Renal cortical epithelial cell (primary cell): ENCODE results near the gene SLC35F6. TPM values are rescaled to one million over a fixed set of nuclear protein-coding genes. Genes with fewer than 3 reads are reported as not detected.

Experiments
- DNase-seq: peaks from one replicate; pipeline ENCODE4 v3.0.0-alpha.2; 2011; ENCODE audit warnings: low read depth
- total RNA-seq: library from RNA; depleted of rRNA; stranded (reverse); fragments of >200 nt; gene quantifications from 2 replicates; pipeline ENCODE4 v1.2.3, GENCODE V29; 2014

SLC35F6 gene, protein sequence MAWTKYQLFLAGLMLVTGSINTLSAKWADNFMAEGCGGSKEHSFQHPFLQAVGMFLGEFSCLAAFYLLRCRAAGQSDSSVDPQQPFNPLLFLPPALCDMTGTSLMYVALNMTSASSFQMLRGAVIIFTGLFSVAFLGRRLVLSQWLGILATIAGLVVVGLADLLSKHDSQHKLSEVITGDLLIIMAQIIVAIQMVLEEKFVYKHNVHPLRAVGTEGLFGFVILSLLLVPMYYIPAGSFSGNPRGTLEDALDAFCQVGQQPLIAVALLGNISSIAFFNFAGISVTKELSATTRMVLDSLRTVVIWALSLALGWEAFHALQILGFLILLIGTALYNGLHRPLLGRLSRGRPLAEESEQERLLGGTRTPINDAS
- total RNA-seq: 41.3 and 62.2 TPM in 2 replicates

DNA sequence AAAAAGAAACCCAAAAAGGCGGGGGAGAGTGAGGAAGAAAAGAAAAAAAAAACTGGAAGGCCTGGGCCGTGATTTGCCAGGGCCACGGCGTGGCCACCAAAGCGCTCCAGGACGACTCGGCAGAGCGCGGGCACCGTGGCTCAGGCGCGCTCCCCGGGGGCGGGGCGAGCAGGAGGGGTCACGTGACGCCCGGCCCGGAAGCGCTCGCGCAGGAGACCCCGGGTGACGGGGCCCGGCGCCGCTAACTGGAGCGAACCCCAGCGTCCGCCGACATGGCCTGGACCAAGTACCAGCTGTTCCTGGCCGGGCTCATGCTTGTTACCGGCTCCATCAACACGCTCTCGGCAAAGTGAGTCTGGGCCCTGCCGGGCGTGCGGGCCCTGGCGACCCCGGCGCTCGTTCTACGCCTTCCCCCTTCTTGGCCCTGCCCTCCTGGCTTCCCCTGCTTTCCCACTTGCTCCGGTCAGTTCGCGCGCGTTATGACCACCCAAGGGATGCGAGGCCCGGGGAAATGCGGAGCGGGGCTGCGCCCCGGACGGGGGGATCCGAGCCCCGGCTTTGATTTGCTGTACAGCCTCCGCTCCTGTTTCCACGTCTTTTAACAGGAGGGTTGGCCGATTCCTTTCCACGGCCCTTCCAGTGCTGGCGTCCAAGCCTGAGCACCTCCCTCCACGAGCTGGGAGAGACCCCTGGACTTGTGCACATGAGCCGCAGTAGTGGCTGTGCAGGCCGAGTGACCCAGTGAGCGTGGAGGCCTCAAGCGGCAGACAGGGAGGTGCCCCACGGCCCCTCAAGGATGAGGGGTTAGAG, at the start of gene SLC35F6:
TSS of gene SLC35F6 (plus strand) at position 207 of the 810 bp plus-strand sequence. CDS start at position 273, 66 bp downstream.
- DNase-seq: no peak

DNA sequence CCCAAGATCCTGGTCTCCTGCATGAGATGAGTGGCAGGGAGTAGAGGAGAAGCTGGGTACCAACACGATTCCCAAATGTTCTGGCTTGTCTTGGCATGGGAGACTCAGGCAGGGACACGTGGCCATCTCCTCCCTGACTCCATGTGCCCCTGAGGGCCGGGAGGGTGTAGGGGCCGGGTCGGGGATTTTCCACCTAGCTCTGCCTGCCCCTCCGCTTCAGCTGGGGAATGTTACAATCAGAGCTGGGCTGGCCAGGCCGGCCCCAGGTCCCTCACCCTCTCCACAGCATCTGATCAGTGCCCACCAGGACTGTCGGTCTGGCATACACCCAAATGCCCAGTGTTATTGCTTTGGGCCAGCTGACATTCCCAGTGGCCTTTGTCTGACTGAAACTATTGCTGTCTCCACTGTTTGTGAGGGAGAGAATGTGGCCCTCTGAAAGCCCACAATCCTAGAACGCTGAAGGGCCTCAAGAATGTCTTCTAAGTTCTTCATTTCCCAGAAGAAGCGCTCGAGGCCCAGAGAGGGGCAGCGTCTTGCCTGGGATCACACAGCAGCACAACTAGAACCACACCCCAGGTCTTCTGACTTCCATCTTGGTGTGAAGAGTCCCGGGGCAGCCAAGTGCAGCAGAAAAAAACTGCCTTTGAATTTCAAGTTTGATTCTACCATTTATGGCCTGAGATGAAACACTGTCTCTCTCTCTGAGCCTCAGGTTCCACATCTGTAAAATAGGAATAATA, 48.4 kb upstream of the SLC35F6 start:
- no peak for DNase-seq

DNA sequence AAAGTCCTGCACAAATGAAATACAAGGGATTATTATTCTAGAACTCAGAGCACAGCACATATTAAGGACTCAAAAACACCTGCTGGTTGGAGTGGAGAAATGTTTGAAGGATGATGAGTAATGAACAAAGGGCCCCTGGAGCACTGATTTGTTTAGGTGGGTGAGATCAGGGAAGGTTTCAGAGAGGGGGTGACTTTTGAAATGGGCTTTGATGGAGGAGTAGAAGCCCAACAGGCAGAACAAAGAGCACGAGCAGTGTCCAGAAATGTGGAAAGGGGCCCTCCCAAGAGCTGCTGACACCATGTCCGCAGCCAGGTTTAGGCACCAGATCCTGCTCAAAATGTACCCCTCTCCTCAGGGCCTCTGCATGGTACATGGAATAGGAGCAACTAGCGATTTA, 47.7 kb upstream of the SLC35F6 start:
- no peak for DNase-seq

DNA sequence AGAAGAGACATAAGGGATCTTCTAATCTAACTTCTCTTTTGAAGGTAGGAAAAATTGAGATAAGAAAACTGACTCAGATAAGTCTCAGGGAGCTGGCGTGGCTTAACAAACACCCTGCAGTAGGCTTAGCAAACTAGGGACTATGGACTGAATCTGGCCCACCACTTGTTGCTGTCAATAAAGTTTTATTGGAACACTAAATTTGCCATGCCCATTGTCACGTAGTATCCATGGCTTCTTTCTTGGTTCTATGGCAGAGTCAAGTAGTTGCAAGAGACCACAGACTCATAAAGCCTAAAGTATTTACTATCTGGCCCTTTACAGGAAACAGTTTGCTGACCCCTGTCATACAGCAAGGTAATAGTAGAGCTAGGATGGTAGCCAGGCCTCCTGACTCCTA, 47.3 kb upstream of the SLC35F6 start:
- DNase-seq: no peak

DNA sequence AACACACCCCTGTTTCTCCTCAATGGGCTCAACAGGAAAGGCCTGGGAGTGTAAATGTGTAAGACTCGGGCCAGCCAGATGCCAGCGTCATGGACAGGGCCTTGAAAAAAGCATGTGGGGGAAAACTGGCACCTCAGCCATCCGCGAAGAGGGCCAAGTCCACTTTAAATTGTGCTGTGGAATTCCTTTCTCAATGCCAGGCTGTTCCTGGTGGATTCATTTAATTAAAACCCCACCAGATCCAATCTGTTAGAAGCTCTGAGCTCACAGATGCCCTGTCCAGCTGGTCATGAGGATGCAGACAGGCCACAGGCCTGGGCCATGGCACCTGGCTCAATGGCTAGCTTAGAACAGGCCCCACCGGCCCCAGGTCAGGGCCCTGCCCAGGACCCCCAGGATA, 46.7 kb upstream of the SLC35F6 start:
- DNase-seq: peak; percentile 31

DNA sequence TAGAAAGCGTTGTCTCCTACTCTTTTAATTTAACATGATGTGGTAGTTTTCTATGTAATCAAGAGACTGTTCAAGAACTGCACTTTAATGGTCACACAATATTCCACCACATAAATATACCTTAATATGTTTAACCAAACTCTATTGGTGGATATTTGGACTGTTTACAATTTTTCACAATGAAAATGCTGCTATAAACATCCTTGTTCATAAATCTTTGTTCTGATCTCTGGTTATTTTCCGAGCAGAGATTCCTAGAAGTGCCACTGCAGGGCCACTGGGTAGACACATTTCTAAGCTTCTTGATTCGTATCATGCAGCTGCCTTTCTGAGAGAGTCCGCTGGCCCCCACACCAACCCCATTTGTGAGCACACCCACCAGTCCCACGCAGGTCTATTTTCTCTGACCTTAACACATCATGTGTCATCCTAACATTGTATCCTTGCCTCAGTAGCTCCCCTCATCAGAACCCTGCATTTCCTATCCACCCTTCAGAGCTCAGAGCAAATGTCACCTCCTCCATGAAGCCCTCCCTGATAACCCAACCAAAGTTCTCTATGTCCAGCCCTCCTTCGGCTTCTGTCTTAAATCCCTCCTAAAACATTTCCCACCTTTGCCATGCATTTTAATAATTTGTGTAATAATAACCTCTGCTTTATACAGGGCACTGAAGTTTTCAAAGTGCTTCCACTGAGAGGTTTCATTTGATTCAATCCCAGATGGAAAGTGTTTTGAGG, 45.0 kb upstream of the SLC35F6 start:
- no peak for DNase-seq

DNA sequence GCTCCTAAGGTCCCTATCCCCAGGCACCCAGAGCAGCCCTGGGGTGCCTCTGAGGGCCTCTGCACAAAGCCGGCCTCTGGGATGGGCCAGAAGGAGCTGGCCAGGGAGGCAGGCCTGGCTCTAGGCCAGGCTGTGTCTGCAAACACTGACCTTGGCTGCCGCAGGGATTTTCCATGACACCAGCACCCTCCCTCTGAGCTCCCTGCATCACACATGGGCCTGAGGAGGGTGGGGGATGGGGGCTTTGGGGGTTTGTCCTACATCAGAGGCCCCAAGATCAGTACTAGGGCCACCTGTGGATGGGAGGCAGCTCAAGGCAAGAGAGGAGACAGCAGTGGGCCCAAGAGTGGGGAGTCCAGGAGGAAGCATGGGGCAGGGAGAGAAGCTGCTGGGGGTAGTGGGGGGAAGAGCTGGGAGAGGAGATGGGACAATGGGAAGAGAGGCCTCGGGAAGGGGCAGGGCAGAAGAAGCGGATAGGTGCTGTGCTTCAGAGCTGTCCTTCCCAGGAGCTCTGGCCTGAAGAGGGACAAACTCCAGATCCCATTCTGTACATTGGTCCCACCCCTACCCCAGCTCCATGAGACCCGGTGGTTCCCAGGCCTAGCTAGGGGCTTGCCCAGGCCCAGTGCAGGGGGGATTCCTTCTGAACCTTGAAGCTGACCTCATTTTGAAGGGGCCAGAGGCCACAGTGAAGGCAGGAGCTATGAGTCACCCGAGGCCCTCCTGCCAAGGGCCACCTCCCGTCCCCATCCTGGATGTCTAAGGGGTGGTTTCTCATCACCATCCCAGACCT, 43.6 kb upstream of the SLC35F6 start:
- peak; percentile 83 for DNase-seq

DNA sequence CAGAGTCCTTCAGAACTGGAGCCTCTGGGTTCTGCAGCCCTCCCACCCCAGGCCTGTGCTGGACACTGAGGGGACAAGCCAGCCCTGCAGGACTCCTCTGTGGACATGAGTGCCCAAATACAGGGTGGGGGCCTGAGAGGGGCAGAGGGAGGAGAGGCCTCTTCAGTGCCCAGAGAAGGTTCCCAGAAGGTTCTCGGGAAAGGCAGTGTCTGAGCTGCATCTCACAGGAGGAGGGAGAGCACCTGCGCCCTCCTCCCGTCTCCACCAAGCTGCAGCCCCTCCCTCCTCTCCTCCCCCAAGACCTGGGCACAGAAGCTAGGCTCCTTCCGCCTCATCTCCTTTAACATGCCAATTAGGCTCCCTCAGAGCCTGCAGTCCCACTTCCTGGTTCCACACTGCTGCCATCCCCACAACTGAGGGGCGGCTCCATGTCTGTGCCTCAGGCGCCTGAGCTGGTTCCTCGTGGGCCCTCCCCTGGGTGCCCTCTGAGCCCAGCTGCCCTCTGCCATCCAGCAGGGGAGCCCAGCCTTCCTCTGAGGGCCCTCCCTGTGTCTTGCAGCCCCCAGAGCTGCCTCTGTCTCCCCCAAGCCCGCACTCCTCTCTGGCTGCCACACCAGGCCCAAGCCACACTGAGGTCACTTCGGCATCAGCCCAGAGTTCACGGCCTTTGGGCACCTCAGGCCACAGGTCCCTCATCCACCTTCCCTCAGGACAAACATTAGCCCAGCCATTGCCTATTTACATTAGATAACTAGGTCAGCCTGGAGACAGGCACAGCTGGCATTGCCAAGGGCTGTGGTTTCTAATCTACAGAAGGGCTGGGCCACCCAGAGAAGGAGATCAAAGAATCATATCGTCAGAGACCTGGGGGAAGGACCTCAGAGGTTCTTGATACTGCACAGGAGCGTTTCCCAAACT, 42.7 kb upstream of the SLC35F6 start:
- peak; percentile 29 for DNase-seq

DNA sequence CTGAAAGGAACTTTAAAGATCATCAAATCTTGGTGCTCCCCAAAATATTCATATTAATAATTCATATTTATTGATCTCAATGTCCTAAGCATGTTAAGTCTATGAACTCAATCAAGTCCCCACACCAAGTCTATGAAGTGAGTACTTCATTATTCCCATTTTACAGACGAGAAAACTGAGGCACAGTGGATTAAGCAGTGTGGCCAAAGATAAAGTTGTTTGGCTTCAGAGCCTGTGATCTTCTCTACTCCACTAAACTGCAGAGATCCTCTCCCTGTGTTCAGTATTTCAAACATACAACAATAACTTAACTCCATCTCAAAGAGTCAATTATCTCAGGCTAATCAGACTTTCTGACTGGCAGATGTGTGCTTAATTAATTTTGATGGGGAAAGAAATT, 41.8 kb upstream of the SLC35F6 start:
- DNase-seq: no peak

DNA sequence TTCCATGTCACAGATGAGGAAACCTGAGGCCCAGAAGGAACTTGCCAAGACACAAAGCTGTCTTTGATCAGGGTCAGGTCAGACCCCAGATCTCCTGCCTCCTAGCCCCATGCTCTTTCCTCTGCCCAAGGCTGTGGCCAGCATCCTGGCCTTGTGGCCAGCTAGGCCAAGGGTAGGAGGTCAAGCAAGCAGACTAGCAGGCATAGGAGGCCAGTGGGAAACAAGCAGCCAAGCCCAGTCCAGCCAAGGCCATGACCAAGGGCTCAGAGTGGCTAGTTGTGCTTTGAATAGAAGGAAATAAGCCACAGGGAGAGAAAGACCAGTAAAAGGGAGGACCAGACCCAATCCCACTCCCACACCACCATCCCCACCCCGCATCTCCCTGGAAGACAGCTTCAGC, 41.2 kb upstream of the SLC35F6 start:
- DNase-seq: no peak

DNA sequence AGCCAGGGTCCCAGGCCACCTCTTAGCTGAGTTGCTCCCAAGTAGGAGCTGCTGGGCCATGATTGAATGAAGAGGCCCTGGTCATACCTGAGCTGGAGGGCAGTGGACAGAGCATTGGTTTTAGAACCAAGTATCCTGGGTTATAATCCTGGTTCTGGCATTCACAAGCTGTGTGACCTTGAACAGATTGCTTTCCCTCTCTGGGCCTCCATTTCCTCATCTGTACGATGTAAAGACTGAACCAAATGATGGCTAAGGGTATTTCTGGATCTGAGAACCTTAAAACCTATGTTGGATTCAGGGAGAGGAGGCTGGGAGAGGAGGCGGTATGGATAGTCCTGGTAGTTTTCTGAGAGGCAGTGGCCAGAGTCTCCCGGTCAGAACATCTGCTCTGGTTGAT, 40.6 kb upstream of the SLC35F6 start:
- DNase-seq: no peak

DNA sequence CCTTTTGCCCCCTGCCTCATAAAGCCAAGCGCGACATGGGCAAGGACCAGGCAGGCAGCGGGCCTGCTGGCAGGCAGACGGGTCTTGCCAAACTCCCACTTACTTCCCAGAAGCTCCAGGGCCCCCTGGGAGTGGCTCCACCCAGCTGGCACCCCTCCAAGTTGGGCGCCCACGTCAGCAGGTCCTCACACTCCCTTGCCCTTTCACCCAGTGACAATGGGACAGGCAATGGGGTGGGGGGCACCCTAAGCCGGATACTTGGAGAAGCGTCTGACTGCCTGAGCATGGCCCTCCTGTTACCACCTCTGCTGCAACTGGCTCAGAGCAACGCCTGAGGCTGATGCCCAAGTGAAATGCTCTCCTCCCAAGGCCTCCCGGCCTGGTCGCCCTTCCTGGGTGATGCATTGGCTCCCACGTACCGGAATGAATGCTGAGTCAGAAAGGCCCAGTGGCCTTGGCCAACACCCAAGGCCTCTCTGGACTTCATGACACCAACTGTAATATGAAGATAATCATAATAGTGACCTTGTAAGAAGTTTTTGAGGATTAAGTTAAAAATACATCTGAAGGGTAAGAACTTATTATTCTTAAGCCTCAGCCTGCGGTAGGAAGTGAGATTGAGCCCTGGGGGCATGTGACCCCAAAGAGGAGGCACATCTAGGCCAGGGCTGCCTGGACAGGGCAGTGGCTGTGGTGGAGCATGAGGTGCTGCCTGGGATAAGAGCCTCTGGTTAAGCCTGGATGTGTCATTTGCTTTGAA, 39.9 kb upstream of the SLC35F6 start:
- DNase-seq: peak; percentile 90

DNA sequence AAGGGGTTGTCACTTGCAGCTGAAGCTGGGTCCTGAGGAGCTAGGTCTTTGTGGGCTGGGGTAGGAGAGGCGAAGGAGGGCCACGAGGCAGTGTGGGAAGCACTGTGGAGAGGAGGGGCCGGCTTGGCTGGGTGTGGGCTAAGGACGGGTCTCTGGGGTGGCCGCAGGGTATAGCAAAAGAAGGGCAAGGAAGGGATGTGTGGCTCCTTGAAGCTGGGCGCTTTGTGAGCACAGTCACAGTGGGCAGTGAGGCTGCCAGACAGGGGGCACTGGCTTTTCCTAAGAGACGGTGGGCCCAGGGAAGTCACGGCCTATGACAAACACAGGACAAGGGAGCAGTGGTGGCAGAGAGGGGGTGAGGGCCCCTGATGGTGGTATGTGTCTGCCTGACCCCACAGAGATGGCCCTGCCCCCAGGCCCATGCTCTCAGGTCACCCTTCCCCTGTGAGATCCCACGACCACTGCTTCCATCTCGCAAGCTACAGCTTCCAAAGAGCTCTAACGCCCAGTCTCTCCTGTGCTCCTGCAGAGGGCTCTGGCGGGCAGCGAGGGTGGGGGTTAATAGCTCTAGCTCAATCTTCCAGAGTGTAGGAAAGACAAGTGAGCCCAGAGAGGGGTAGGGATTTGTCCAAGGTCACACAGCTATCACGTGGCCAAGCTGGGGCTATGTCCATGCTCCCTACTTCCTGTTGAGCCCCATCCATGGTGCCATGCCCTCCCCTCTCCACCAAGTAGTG, 39.1 kb upstream of the SLC35F6 start:
- no peak for DNase-seq

DNA sequence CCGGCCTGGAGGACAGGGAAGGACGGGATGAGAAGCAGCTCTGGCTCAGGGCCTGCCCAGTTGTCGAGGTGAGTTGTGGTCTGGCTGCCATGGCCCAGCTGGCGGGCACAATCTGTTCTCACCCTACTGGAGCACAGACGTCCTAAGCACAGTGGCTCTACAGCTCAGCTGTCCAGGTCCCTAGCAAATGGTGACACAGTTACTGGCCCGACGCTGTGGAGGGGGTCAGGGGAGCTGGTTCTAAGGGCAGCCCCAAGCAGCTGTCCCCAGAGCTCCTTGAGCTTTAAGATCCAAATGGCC, 38.6 kb upstream of the SLC35F6 start:
- DNase-seq: no peak

DNA sequence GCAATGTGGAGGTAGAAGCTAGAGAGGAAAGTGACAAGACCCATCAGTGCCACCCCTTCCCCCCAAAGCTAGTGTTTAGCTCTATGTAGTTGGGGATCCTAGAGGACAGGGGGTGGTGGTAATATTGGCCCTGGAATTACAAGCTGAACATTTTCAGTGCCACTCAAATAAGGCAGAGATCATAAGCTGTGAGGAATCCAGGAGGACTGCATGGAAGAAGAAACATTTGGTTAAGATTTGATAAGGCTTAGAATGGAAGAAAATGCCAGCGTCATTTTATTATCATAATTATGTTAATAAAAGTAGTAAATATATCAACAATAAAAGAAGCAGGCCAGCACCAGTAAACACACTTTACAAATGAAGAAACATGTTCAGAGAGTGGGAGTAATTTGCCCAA, 37.9 kb upstream of the SLC35F6 start:
- DNase-seq: no peak

DNA sequence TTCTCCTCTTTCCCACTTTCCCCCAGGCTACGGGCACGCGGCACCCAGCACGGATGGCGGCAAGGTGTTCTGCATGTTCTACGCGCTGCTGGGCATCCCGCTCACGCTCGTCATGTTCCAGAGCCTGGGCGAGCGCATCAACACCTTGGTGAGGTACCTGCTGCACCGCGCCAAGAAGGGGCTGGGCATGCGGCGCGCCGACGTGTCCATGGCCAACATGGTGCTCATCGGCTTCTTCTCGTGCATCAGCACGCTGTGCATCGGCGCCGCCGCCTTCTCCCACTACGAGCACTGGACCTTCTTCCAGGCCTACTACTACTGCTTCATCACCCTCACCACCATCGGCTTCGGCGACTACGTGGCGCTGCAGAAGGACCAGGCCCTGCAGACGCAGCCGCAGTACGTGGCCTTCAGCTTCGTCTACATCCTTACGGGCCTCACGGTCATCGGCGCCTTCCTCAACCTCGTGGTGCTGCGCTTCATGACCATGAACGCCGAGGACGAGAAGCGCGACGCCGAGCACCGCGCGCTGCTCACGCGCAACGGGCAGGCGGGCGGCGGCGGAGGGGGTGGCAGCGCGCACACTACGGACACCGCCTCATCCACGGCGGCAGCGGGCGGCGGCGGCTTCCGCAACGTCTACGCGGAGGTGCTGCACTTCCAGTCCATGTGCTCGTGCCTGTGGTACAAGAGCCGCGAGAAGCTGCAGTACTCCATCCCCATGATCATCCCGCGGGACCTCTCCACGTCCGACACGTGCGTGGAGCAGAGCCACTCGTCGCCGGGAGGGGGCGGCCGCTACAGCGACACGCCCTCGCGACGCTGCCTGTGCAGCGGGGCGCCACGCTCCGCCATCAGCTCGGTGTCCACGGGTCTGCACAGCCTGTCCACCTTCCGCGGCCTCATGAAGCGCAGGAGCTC, 36.2 kb upstream of the SLC35F6 start:
- no peak for DNase-seq

DNA sequence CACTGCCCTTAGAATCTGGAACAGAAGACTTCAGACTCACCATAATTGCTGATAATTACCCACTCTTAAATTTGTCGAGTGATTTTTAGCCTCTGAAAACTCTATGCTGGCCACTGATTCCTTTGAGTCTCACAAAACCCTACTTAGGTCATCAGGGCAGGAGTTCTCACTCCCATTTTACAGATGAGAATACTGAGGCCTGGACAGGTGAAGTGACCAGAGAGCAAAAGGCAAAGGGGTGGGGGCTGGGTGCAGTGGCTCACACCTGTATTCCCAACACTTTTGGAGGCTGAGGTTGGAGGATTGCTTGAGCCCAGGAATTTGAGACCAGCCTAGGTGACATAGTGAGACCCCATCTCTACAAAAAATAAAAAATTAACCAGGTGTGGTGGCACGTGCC, 34.8 kb upstream of the SLC35F6 start:
- no peak for DNase-seq
